Astrocyte of the spinal cord (primary cell): Measurements from ENCODE around the gene STOML1.

Experiments used
- DNase-seq: peaks from one replicate; pipeline ENCODE4 v3.0.0; 2011; ENCODE audit warnings: low read depth, low spot score
- H3K4me3 ChIP-seq: 2 replicates; pipeline ENCODE4 v1.5.1; 2011; ENCODE audit warnings: low read depth, mild to moderate bottlenecking, low read length, moderate library complexity
- in situ Hi-C: cut with HindIII; loops from 2 replicates; pipeline ENCODE4 v1.10.0; 2017; ENCODE audit warnings: low sequenced_read_pairs
- TF ChIP-seq, protein P1 (sequence below): IDR thresholded peaks from 2 replicates; pipeline ENCODE4 v1.5.1; 2012; ENCODE audit warnings: low read depth, mild to moderate bottlenecking, low read length, inconsistent platforms

Gene STOML1

DNA sequence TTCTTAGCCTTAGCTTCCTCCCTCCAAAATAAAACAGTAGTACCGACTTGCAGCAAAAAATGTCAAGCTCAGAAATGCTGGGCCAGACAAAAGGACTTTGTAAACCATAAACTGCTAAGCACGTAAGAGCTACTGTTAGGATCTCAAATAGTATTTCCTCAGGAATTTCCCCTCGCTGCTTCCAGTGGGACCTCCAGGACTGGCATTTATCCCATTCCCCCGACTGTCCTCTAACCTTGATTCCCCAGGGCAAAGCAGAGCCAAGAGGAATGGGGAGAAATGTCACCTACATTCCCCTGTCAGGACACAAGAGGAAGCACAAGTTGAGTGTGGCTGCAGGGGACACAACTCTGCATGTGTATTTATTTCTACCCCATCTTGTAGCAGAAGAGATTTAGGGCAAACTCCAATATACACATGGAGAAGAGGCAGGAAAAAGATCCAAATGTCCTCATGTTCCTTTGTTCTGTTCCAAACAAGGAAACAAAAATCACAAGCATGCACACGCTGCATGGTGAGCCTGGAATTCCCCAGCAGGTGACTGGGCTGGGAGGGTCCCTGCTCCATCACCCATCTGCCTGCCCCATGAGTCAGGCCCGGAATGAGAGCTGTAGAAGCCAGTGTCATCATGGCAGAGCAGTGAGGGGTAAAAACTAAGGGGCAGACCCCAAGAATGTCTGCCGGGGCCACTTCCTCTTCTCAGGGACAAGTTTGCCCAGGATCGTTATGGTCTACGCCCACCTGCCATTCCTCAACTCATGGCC, 4.2 kb downstream of the STOML1 start:
- TF ChIP-seq, protein P1, sequence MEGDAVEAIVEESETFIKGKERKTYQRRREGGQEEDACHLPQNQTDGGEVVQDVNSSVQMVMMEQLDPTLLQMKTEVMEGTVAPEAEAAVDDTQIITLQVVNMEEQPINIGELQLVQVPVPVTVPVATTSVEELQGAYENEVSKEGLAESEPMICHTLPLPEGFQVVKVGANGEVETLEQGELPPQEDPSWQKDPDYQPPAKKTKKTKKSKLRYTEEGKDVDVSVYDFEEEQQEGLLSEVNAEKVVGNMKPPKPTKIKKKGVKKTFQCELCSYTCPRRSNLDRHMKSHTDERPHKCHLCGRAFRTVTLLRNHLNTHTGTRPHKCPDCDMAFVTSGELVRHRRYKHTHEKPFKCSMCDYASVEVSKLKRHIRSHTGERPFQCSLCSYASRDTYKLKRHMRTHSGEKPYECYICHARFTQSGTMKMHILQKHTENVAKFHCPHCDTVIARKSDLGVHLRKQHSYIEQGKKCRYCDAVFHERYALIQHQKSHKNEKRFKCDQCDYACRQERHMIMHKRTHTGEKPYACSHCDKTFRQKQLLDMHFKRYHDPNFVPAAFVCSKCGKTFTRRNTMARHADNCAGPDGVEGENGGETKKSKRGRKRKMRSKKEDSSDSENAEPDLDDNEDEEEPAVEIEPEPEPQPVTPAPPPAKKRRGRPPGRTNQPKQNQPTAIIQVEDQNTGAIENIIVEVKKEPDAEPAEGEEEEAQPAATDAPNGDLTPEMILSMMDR, result no peak
- in situ Hi-C loops, result no loop called here
- peak; percentile 19 for DNase-seq
- H3K4me3 ChIP-seq, result no peak overlapping the region

DNA sequence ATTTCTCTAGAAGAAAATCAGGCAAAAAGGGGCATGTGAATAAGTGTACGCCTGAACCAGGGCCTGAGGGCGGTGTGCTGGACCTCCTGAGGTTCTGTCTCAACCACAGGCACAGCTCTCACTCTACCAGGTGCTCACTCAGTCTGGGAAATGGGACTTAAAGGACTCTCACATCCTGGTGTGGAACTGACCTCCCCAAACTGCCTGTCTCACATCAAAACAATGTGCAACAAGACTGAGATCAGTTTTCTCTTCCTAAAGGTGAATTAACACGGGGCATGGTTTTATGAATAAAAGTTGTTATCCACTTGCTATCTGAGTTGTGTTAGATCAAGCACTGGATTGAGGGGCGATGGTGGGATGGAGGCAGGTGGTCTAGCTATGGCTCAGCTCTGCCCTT, 4.8 kb downstream of the STOML1 start:
- in situ Hi-C loops, result no loop called here
- DNase-seq, result no peak
- H3K4me3 ChIP-seq, result no peak overlapping the region
- TF ChIP-seq, protein P1, result no peak

DNA sequence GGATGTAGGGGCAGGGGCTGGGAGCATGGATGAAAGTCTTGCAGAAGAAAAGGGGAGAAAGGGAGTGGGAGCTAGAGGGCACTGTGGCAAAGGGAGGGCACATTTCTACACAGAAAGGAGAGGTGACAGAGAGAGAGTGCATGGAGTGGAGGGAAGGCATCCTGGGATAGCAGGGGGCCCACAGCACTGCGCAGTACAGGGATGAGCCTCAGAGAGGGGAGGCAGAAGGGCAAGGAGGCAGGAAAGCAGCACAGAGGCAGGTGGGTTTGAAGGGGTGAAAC, 5.4 kb downstream of the STOML1 start:
- DNase-seq, result no peak
- TF ChIP-seq, protein P1, result no peak
- in situ Hi-C loops, result no loop called here
- H3K4me3 ChIP-seq, result no peak overlapping the region

DNA sequence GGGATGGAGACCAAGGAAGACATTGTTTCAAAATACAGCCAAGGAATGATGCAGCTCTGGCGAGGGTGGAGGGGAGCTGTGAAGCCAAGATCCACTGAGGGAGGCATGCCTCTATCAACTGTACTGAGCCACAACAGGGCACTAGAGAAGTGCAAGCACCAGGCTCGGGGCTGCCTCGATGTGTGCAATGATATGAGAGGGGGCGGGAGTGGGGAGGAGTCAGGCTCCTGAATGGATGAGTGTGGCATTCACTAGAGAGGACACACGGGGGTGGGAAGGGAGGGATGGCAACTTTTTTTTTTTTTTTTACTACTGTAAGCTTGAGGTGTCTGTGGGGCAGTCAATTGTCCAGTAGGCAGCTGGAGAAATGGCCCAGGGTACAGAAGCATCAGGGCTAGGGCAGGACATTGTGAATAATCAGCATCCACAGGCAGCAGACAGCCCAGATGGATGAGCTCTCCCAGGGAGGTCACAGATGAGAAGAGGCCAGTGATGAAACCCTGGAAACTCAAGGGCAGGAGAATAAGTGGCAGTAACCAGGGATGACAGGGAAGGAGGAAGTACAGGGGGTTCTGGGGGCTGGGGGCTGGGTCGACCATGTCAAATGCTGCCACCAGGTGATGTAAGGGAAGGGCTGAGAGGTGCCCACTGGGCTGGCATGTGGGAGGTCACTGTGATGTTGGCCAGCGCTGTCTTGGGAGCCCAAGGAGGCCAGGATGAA, 5.9 kb downstream of the STOML1 start:
- no peak overlapping the region for H3K4me3 ChIP-seq
- in situ Hi-C loops, result no loop called here
- no peak for DNase-seq
- TF ChIP-seq, protein P1, result no peak

DNA sequence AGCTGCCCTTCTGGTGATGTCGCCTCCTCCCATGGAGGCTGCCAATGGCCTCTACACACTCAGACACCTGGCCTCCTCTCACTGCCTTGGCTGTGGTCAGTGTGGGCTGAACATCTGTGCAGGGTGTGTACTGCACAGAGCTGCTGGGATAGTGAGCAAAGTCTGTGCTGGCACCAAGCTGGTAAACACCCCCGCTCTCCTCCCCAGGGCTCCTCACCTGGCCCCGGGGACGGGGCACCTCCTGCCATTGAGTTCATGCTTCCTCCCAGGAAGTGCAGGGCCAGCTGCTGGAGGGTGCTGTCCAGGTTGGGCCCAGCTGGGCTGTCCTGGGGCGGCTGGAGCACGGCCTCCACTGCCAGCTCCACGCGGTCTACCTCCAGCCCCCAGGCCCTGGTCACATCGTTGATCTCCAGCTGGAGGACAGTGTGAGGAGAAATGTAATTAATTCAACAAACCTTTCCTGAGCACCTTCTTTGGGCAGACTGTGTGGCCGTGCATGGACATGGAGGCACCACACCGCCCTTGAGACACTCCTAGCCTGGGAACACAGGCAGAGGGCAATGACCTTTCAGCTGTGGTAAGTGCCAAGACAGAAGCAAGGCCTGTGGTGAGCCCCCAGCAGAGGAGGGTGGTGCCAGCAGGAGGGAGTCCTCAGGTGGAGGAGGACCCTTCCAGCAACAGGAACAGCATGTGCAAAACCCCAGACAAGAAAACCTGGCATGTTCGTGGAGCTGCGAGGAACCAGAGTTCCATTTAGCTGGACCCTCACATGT, 6.8 kb downstream of the STOML1 start:
- TF ChIP-seq, protein P1, result no peak
- no peak overlapping the region for H3K4me3 ChIP-seq
- DNase-seq, result peak; percentile 75
- in situ Hi-C loops, result no loop called here

DNA sequence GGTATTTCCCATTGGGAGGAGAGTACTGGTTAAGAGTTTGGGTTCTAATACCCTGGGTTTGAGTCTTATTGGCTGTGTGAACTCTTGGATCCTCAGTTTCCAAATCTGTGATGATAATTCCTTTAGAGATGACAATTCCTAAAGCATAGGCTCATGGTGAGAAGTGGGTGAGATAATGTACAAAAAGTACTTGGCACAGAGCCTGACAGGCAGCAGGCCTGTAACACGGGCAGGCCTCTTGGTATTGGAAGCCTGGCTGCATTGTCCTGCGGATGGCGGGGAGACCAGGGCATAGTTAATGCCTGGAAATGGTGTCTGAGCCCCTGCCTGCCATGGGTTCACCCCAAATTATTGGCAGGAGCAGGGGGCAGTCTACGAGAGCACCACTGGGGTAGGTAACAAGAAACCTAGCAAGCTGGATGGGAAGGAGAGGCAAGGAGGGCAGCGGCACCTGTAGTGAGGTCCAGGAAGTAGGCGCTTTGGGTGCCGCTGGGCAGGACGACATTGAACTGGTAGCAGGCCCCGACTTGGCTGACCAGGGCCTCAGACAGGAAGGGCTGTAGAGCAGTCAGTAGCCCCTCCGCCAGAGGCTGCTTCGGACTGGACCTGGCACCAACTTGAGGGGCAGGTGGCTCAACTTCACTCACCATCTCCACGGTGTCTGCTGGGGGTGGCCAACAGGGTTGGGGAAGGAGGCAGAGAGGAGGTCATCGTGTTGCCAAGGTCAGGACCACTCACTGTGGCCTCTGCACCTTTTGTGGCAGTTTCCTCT, 7.7 kb downstream of the STOML1 start:
- H3K4me3 ChIP-seq, result no peak overlapping the region
- TF ChIP-seq, protein P1, result no peak

More for the DNA sequence above, 7.7 kb downstream of the STOML1 start:
- in situ Hi-C loops, result no loop called here
- DNase-seq, result no peak
